Osteoblast (primary cell): ENCODE measurements around the gene TMEM165. TPM values are rescaled to one million over a fixed set of nuclear protein-coding genes. Genes with fewer than 3 reads are reported as not detected.
A peak's percentile ranks its signal among the peaks of the same experiment; 100 is the strongest.

Source experiments
- DNase-seq: peaks from one replicate; pipeline ENCODE4 v3.0.0; 2011; ENCODE audit warnings: low spot score, mixed read lengths; ENCODE audit not compliant: insufficient read length; ENCODE audit errors: missing footprints
- H2AFZ ChIP-seq: 2 replicates; pipeline ENCODE4 v1.6.0; 2011; ENCODE audit warnings: mild to moderate bottlenecking, low read length
- H3K27ac ChIP-seq: 2 replicates; pipeline ENCODE4 v1.5.1; 2011; ENCODE audit warnings: mild to moderate bottlenecking, low read depth, low read length, moderate library complexity
- H3K27me3 ChIP-seq: 2 replicates; pipeline ENCODE4 v1.6.0; 2012; ENCODE audit warnings: mild to moderate bottlenecking, control low read depth, inconsistent platforms, low read length, moderate library complexity; ENCODE audit not compliant: insufficient read depth
- H3K36me3 ChIP-seq: 2 replicates; pipeline ENCODE4 v1.5.1; 2011; ENCODE audit warnings: mild to moderate bottlenecking, low read length, control low read depth, moderate library complexity; ENCODE audit not compliant: insufficient read depth
- H3K4me1 ChIP-seq: 2 replicates; pipeline ENCODE4 v1.5.1; 2011; ENCODE audit warnings: mild to moderate bottlenecking, low read length, control low read depth, moderate library complexity; ENCODE audit not compliant: insufficient read depth
- H3K4me2 ChIP-seq: 2 replicates; pipeline ENCODE4 v1.6.0; 2011; ENCODE audit warnings: mild to moderate bottlenecking, low read length; ENCODE audit not compliant: insufficient read depth
- H3K4me3 ChIP-seq: fragments of 200-600 bp; sonication (generic); 3 replicates; pipeline ENCODE4 v1.5.1; 2012; ENCODE audit warnings: mild to moderate bottlenecking, low read length, inconsistent platforms; ENCODE audit not compliant: insufficient read depth
- H3K79me2 ChIP-seq: 2 replicates; pipeline ENCODE4 v1.6.0; 2012; ENCODE audit warnings: mild to moderate bottlenecking, low read length, control low read depth, inconsistent platforms; ENCODE audit not compliant: insufficient read depth
- H3K9me3 ChIP-seq: 2 replicates; pipeline ENCODE4 v1.5.1; 2011; ENCODE audit warnings: low read depth, low read length, control low read depth
- H4K20me1 ChIP-seq: 2 replicates; pipeline ENCODE4 v1.6.0; 2012; ENCODE audit warnings: mild to moderate bottlenecking, low read length, control low read depth; ENCODE audit not compliant: insufficient read depth
- CTCF ChIP-seq: IDR thresholded peaks from 2 replicates; pipeline ENCODE4 v1.5.1; 2011; ENCODE audit warnings: mild to moderate bottlenecking, low read depth, low read length, moderate library complexity; ENCODE audit errors: extremely low read depth
- total RNA-seq: library from RNA; depleted of rRNA; stranded (reverse); fragments of >200 nt; gene quantifications from 2 replicates; pipeline ENCODE4 v1.2.3, GENCODE V29; 2012

Gene TMEM165
- total RNA-seq, 1 donor, result 151 TPM

DNA sequence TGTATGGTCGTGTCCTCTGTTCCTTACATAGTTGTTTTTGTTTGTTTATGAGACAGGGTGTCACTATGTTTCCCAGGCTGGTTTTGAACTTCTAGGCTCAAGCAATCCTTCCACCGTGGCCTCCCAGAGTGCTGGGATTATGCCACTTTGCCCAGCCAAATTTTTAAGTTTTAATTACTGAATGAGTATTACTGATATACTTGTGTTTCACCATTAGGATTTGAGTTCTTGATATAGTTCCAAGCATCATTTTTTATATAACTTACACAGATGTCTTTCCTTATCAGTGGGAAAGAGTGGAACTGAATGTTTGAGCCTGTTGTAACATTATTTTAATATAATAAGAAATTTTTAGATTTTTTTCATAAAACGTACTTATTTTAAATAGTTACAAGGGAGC lies 20.4 kb downstream of the TMEM165 start:
- H3K9me3 ChIP-seq, result no peaks in the 10 kb centered on the region
- no peak overlapping the region for H3K4me3 ChIP-seq
- TF ChIP-seq CTCF, result no peak
- H3K36me3 ChIP-seq, result peaks cover 73% of the 10 kb centered on the region
- no peak overlapping the region for H3K27ac ChIP-seq
- H3K4me2 ChIP-seq, result no peak overlapping the region
- H3K27me3 ChIP-seq, result no peaks in the 10 kb centered on the region
- H3K4me1 ChIP-seq, result no peaks in the 10 kb centered on the region
- H4K20me1 ChIP-seq, result peaks cover 44% of the 10 kb centered on the region
- DNase-seq, result no peak
- H3K79me2 ChIP-seq, result peaks cover 90% of the 10 kb centered on the region
- no peak overlapping the region for H2AFZ ChIP-seq

- Histone ChIP-seq H4K20me1 (peaks cover 13% of the 10 kb centered on the region), H2AFZ (no peak overlapping the region), H3K27ac (no peak overlapping the region), H3K79me2 (peaks cover 54% of the 10 kb centered on the region), H3K36me3 (peaks cover 80% of the 10 kb centered on the region), H3K4me1 (no peaks in the 10 kb centered on the region), H3K4me3 (no peak overlapping the region), H3K27me3 (no peaks in the 10 kb centered on the region), H3K9me3 (no peaks in the 10 kb centered on the region), H3K4me2 (no peak overlapping the region)
- no peak for DNase-seq
- TF ChIP-seq CTCF, result no peak
These were observed 29.0 kb downstream of the TMEM165 start for GRCh38 chr4:55424791-55425190.

GRCh38 chr4:55431710-55432336 lies 36.1 kb downstream of the TMEM165 start:
- Histone ChIP-seq H4K20me1 (no peaks in the 10 kb centered on the region), H3K4me1 (no peaks in the 10 kb centered on the region), H3K27ac (no peak overlapping the region), H3K9me3 (no peaks in the 10 kb centered on the region), H3K4me3 (no peak overlapping the region), H3K4me2 (no peak overlapping the region), H3K36me3 (peaks cover 75% of the 10 kb centered on the region), H2AFZ (no peak overlapping the region), H3K27me3 (no peaks in the 10 kb centered on the region), H3K79me2 (no peaks in the 10 kb centered on the region)
- no peak for DNase-seq
- TF ChIP-seq CTCF, result no peak

DNA sequence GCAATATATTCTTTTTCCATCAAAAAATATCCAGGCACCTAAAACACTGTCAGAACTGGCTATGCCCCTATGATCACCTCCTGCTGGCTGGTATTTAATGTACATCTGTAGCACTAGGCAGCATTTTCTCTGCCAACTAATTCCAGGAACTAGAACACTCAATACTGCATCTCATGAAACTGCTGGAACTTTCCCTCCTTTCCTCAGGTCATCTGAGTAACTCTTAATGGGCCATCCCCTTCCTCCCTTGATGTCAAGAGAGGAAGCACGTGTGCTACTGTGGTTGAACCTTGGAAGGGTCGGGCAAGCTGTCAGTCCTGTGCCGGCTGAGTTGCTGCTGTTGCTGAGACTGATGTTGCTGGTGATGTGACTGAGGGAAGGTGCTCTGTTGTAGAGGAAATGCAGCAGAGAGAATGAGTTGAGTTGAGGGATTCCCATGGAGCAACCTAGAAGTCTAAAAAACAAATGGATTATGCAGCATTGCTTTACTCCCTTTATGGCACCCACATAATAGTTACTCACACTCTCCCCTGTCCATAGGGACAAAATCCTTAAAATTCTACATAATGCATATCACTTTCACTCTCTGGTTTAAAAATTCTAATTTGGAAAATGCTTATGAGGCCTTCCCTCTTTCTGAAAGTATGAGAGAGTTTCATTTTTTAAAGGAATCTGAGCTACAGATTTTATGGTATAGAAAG lies 39.5 kb downstream of the TMEM165 start:
- DNase-seq, result no peak
- Histone ChIP-seq H4K20me1 (peaks cover 5% of the 10 kb centered on the region), H3K4me3 (no peak overlapping the region), H3K79me2 (peaks cover 5% of the 10 kb centered on the region), H3K9me3 (no peaks in the 10 kb centered on the region), H3K36me3 (peaks cover 66% of the 10 kb centered on the region), H3K27ac (no peak overlapping the region), H3K4me1 (peaks cover 6% of the 10 kb centered on the region), H3K4me2 (no peak overlapping the region), H2AFZ (no peak overlapping the region), H3K27me3 (no peaks in the 10 kb centered on the region)
- TF ChIP-seq CTCF, result peak; percentile 53
